PFSK-1 (cell line): Measurements from ENCODE around the gene PCCA.

Experiments used
- FOXP2 ChIP-seq: optimal IDR thresholded peaks from 2 replicates; pipeline ENCODE3; 2011; ENCODE audit warnings: borderline replicate concordance, control low read depth, inconsistent platforms; ENCODE audit not compliant: insufficient read depth; ENCODE audit errors: extremely low read length, extremely low read depth
- POLR2AphosphoS5 ChIP-seq: IDR thresholded peaks from 2 replicates; pipeline ENCODE4 v1.6.1; 2012; ENCODE audit warnings: low read depth, mild to moderate bottlenecking, control low read depth, low read length, moderate library complexity
- REST ChIP-seq, 2 experiments: IDR thresholded peaks; 2 replicates each; pipeline versions ENCODE4 v1.6.1 to v1.8.0; 2011 to 2012; ENCODE audit warnings: low read depth in 2 of 2, low read length in 2 of 2, control low read depth in 1 of 2, inconsistent platforms in 1 of 2, mild to moderate bottlenecking in 1 of 2, moderate library complexity in 1 of 2; ENCODE audit not compliant: insufficient read depth in 1 of 2
- SIN3A ChIP-seq: IDR thresholded peaks from 2 replicates; pipeline ENCODE4 v1.6.1; 2012; ENCODE audit warnings: mild to moderate bottlenecking, low read length, moderate library complexity, borderline replicate concordance; ENCODE audit not compliant: insufficient read depth
- TAF1 ChIP-seq: IDR thresholded peaks from 2 replicates; pipeline ENCODE4 v1.6.1; 2012; ENCODE audit warnings: low read length, control low read depth, borderline replicate concordance; ENCODE audit not compliant: insufficient read depth

Gene PCCA

GRCh38 chr13:100528820-100529219 is 439.9 kb downstream of the PCCA start:
- TF ChIP-seq REST (IDR thresholded peaks at IDR 0.05; ENCODE audit: insufficient read depth in 1 of 2, low read depth in 2 of 2, low read length in 2 of 2) = no peak
- TF ChIP-seq FOXP2 = no peak
- no peak for TF ChIP-seq POLR2AphosphoS5
- no peak for TF ChIP-seq SIN3A
- no peak for TF ChIP-seq TAF1

GRCh38 chr13:100529666-100530377 is 440.9 kb downstream of the PCCA start:
- no peak for TF ChIP-seq TAF1
- no peak for TF ChIP-seq REST (IDR thresholded peaks at IDR 0.05; ENCODE audit: insufficient read depth in 1 of 2, low read depth in 2 of 2, low read length in 2 of 2)
- TF ChIP-seq FOXP2 = no peak
- TF ChIP-seq SIN3A = no peak
- TF ChIP-seq POLR2AphosphoS5 = no peak

GRCh38 chr13:100530671-100531213 is 441.8 kb downstream of the PCCA start:
- TF ChIP-seq TAF1 = no peak
- no peak for TF ChIP-seq REST (IDR thresholded peaks at IDR 0.05; ENCODE audit: insufficient read depth in 1 of 2, low read depth in 2 of 2, low read length in 2 of 2)
- no peak for TF ChIP-seq POLR2AphosphoS5
- no peak for TF ChIP-seq SIN3A
- TF ChIP-seq FOXP2 = no peak

GRCh38 chr13:100532090-100532766 is 443.3 kb downstream of the PCCA start:
- TF ChIP-seq FOXP2 = no peak
- no peak for TF ChIP-seq POLR2AphosphoS5
- TF ChIP-seq TAF1 = no peak
- TF ChIP-seq SIN3A = no peak
- no peak for TF ChIP-seq REST (IDR thresholded peaks at IDR 0.05; ENCODE audit: insufficient read depth in 1 of 2, low read depth in 2 of 2, low read length in 2 of 2)
